ENCODE results near the gene LFNG. TPM values are rescaled to one million over a fixed set of nuclear protein-coding genes. Genes with fewer than 3 reads are reported as not detected.

LFNG gene
- total and polyA plus RNA-seq, 9 of the 15 experiments (the other 6 are each of a cell fraction or from before 2014, with no cell fraction given) = 0.03 to 0.89 (median 0.25) TPM; not detected in 1

DNA sequence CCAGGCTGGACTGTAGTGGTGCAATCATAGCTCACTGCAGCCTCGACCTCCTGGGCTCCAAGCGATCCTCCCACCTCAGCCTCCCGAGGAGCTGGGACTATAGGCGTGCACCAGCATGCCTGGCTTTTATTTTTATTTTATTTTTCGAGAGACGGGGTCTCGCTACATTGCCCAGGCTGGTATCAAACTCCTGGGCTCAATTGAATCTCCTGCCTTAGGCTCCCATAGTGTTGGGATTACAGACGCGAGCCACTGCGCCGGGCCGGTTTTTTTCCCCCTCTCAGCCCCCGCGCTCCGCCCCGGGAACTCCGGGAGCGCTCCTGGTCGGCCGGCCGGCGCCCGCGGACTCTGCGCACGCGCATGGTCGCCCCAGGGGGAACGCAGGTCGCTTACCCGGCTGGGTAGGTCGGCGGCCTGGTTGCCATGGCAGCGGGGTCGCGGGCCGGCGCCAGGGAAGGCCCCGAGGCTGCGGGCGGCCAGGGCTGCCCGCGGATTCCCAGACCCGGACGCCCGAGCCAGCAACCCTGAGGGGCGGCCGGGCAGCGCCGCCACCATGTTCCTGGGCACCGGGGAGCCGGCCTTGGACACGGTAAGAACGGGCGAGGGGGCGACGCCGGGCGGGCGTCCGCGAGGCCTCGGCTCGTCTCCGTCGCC is 39.2 kb downstream of the LFNG start, which contains the start of gene IQCE (continued):
- TF ChIP-seq HINFP (tag; conservative IDR thresholded peaks at IDR 0.05; ENCODE audit: low read depth) (peak; percentile 26; the same call in 1 of the 2 replicates), ZNF24 (IDR thresholded peaks at IDR 0.05) (0 out of 2 replicates have a peak, but pooled peaks have one; percentile 41), POLR3A (IDR thresholded peaks at IDR 0.05; ENCODE audit: borderline replicate concordance, extremely low read depth, insufficient read depth, insufficient read length) (no peak), C11orf30 (IDR thresholded peaks at IDR 0.05; ENCODE audit: low read depth) (no peak), MXI1 (IDR thresholded peaks at IDR 0.05; ENCODE audit: low read depth, low read length) (peak; percentile 67), ZNF174 (CRISPR knock-in tag; IDR thresholded peaks at IDR 0.05) (no peak), NBN (IDR thresholded peaks at IDR 0.05; ENCODE audit: low read depth) (peak; percentile 78; the same call in 1 of the 2 replicates), ZNF699 (CRISPR knock-in tag; IDR thresholded peaks at IDR 0.05; ENCODE audit: insufficient replicate concordance) (no peak), DACH1 (IDR thresholded peaks at IDR 0.05; ENCODE audit: partially characterized antibody) (no peak), ZFP36 (IDR thresholded peaks at IDR 0.05; ENCODE audit: low read depth, low read length, partially characterized antibody) (no peak), TRIM24 (IDR thresholded peaks at IDR 0.05) (no peak), ZKSCAN1 (IDR thresholded peaks at IDR 0.05; ENCODE audit: low read depth, low read length) (peak; percentile 69; the same call in 1 of the 2 replicates), ZNF311 (CRISPR knock-in tag; IDR thresholded peaks at IDR 0.05) (no peak), CEBPB (tag; IDR thresholded peaks at IDR 0.05) (peak; percentile 70)
- TF ChIP-seq, protein P1, sequence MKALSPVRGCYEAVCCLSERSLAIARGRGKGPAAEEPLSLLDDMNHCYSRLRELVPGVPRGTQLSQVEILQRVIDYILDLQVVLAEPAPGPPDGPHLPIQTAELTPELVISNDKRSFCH (CRISPR knock-in tag; IDR thresholded peaks at IDR 0.05) = no peak
- TF ChIP-seq, protein P1 (tag; IDR thresholded peaks at IDR 0.05) = peak; percentile 60
- TF ChIP-seq, protein P2, sequence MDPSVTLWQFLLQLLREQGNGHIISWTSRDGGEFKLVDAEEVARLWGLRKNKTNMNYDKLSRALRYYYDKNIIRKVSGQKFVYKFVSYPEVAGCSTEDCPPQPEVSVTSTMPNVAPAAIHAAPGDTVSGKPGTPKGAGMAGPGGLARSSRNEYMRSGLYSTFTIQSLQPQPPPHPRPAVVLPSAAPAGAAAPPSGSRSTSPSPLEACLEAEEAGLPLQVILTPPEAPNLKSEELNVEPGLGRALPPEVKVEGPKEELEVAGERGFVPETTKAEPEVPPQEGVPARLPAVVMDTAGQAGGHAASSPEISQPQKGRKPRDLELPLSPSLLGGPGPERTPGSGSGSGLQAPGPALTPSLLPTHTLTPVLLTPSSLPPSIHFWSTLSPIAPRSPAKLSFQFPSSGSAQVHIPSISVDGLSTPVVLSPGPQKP (CRISPR knock-in tag; IDR thresholded peaks at IDR 0.05) = no peak
- TF ChIP-seq, protein P3, sequence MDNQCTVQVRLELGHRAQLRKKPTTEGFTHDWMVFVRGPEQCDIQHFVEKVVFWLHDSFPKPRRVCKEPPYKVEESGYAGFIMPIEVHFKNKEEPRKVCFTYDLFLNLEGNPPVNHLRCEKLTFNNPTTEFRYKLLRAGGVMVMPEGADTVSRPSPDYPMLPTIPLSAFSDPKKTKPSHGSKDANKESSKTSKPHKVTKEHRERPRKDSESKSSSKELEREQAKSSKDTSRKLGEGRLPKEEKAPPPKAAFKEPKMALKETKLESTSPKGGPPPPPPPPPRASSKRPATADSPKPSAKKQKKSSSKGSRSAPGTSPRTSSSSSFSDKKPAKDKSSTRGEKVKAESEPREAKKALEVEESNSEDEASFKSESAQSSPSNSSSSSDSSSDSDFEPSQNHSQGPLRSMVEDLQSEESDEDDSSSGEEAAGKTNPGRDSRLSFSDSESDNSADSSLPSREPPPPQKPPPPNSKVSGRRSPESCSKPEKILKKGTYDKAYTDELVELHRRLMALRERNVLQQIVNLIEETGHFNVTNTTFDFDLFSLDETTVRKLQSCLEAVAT (IDR thresholded peaks at IDR 0.05) = 0 out of 4 replicates have a peak, but pooled peaks of 1 of the 2 experiments have one; percentile 31
- TF ChIP-seq, protein P4, sequence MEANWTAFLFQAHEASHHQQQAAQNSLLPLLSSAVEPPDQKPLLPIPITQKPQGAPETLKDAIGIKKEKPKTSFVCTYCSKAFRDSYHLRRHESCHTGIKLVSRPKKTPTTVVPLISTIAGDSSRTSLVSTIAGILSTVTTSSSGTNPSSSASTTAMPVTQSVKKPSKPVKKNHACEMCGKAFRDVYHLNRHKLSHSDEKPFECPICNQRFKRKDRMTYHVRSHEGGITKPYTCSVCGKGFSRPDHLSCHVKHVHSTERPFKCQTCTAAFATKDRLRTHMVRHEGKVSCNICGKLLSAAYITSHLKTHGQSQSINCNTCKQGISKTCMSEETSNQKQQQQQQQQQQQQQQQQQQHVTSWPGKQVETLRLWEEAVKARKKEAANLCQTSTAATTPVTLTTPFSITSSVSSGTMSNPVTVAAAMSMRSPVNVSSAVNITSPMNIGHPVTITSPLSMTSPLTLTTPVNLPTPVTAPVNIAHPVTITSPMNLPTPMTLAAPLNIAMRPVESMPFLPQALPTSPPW (CRISPR knock-in tag; IDR thresholded peaks at IDR 0.05) = peak; percentile 88
